Mononuclear cell (primary cell): ENCODE measurements around the gene OR10P1. TPM values are rescaled to one million over a fixed set of nuclear protein-coding genes. Genes with fewer than 3 reads are reported as not detected.

Experiments
- H3K27me3 ChIP-seq: 2 replicates; pipeline ENCODE4 v1.6.0; 2011; ENCODE audit warnings: low read length, control low read depth; ENCODE audit not compliant: insufficient read depth
- H3K4me1 ChIP-seq: 2 replicates; pipeline ENCODE4 v1.5.1; 2011; ENCODE audit warnings: mild to moderate bottlenecking, low read length, control low read depth; ENCODE audit not compliant: insufficient read depth
- H3K4me3 ChIP-seq: 2 replicates; pipeline ENCODE4 v1.5.1; 2011; ENCODE audit warnings: mild to moderate bottlenecking, low read length, moderate library complexity
- H3K9me3 ChIP-seq: 2 replicates; pipeline ENCODE4 v1.5.1; 2011; ENCODE audit warnings: low read depth, mild to moderate bottlenecking, control low read depth, low read length
- total RNA-seq: library from RNA; depleted of rRNA; stranded (reverse); fragments of >200 nt; gene quantifications from one replicate; pipeline ENCODE4 v1.2.3, GENCODE V29; 2012

OR10P1 gene
- total RNA-seq, 1 donor: not detected

DNA sequence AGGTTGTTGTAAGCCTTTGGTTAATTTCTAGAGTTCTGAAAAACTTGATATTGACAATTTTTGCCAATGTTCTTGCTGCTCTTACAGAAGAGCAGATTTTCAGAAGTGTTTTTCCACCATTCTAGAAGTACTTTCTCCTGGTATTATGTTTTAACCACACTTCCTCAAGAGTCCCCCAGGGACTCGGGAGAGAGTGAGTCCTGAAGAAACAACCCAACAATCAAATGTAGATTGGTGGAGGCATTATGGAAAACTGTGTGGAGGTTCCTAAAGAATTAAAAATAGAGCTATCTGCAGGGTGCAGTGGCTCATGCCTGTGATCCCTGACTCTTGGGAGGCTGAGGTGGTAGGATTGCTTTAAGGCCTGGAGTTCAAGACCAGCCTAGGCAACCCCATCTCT is 26.7 kb downstream of the OR10P1 start:
- Histone ChIP-seq H3K4me1 (peaks cover 5% of the 10 kb centered on the region), H3K9me3 (no peaks in the 10 kb centered on the region), H3K27me3 (no peaks in the 10 kb centered on the region), H3K4me3 (no peak overlapping the region)

- peaks cover 5% of the 10 kb centered on the region for H3K4me1 ChIP-seq
- H3K4me3 ChIP-seq: no peak overlapping the region
- H3K27me3 ChIP-seq: no peaks in the 10 kb centered on the region
- H3K9me3 ChIP-seq: no peaks in the 10 kb centered on the region
These were observed 28.1 kb downstream of the OR10P1 start for GRCh38 chr12:55664826-55665225.

DNA sequence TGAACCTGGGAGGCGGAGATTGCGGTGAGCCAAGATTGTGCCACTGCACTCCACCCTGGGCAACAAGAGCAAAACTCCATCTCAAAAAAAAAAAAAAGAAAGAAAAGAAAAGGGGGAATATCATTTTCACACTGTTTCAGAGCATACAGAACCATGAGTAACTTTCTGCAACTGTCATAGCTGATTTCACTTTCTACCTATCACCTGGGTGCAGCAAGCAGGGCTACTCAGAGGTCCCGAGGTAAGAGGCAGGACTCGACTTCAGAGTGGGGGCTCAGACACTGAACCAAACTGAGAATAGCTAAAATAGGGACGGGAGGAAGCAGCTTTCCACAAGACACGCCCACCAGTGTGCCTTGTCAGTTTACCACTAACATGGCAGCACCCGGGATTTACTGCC is 29.8 kb downstream of the OR10P1 start:
- Histone ChIP-seq H3K27me3 (no peaks in the 10 kb centered on the region), H3K4me3 (no peak overlapping the region), H3K4me1 (peaks cover 10% of the 10 kb centered on the region), H3K9me3 (no peaks in the 10 kb centered on the region)

DNA sequence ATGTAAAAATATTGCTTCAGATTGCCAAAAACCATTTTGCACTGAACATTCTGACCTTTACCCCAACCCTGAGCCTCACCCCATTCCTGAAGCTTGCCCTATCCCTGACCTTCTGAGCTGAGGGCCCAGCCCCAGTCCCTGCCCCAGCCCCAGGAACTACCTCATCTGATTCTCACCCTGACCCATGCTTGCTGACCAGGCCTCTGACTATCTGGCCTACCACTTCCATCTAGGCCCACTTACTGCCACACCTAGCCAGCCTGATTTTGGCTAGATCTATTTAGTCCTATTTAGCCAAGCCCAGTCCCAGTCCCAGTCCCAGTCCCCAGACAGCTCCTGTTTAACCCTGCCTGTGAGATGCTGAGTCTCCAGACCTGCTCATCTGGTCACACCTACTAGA is 33.6 kb downstream of the OR10P1 start:
- no peak overlapping the region for H3K4me3 ChIP-seq
- H3K4me1 ChIP-seq: peaks cover 41% of the 10 kb centered on the region
- H3K9me3 ChIP-seq: no peaks in the 10 kb centered on the region
- no peaks in the 10 kb centered on the region for H3K27me3 ChIP-seq

- H3K4me1 ChIP-seq: peaks cover 49% of the 10 kb centered on the region
- no peaks in the 10 kb centered on the region for H3K27me3 ChIP-seq
- H3K9me3 ChIP-seq: no peaks in the 10 kb centered on the region
- no peak overlapping the region for H3K4me3 ChIP-seq
These were observed 35.1 kb downstream of the OR10P1 start for GRCh38 chr12:55671746-55672145.

GRCh38 chr12:55673638-55674037 is 36.9 kb downstream of the OR10P1 start:
- no peaks in the 10 kb centered on the region for H3K9me3 ChIP-seq
- no peak overlapping the region for H3K4me3 ChIP-seq
- peaks cover 53% of the 10 kb centered on the region for H3K4me1 ChIP-seq
- no peaks in the 10 kb centered on the region for H3K27me3 ChIP-seq

DNA sequence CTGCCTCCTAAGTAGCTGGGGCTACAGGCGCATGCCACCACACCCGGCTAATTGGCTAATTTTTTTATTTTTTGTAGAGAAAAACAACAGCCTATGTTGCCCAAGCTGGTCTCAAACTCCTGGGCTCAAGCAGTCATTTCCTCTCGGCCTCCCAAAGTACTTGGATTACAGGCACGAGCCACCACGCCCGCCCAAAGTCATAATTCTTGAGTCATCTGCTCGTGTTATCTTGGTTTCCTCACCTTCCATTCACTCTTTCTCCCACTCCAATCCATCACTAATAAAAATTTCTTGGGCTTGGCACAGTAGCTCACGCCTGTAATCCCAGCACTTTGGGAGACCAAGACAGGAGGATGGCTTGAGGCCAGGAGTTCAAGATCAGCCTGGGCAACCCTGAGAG is 39.0 kb downstream of the OR10P1 start:
- H3K4me3 ChIP-seq: no peak overlapping the region
- H3K27me3 ChIP-seq: no peaks in the 10 kb centered on the region
- peaks cover 50% of the 10 kb centered on the region for H3K4me1 ChIP-seq
- H3K9me3 ChIP-seq: no peaks in the 10 kb centered on the region

DNA sequence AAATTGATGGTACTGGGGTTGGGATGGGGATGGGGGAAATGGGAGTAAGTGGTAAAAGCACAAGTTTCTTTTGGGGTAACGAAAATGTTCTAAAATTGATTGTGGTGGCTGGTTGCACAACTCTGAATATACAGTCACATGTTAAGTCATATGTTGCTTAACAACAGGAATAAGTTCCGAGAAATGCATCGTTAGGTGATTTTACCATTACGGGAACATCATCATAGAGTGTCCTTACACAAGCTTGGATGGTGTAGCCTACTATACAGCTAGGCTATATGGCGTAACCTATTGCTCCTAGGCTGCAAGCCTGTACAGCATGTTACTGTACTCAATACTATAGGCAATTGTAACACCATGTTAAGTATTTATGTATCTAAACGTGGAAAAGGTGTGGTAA is 40.0 kb downstream of the OR10P1 start:
- Histone ChIP-seq H3K9me3 (no peaks in the 10 kb centered on the region), H3K4me3 (no peak overlapping the region), H3K4me1 (peaks cover 61% of the 10 kb centered on the region), H3K27me3 (no peaks in the 10 kb centered on the region)

DNA sequence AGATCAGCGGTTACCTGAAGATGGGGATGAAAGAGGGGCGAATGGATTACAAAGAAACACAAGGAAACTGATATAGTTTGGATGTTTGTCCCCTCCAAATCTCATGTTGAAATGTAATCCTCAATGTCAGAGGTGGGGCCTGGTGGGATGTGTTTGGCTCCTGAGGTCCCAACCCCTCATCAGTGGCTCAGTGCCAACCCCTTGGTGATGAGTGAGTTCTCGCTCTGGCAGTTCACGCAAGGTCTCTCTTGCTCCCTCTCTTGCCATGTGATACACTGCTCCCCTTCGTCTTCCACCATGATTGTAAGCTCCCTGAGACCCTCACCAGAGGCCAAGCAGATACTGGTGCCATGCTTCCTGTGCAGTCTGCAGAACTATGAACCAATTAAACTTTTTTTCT is 43.0 kb downstream of the OR10P1 start:
- Histone ChIP-seq H3K4me3 (no peak overlapping the region), H3K27me3 (no peaks in the 10 kb centered on the region), H3K4me1 (peaks cover 47% of the 10 kb centered on the region), H3K9me3 (no peaks in the 10 kb centered on the region)

- Histone ChIP-seq H3K4me3 (peak overlapping the region; percentile 13), H3K4me1 (peaks cover 34% of the 10 kb centered on the region), H3K27me3 (no peaks in the 10 kb centered on the region), H3K9me3 (no peaks in the 10 kb centered on the region)
These were observed 44.7 kb downstream of the OR10P1 start for GRCh38 chr12:55681142-55682077.

DNA sequence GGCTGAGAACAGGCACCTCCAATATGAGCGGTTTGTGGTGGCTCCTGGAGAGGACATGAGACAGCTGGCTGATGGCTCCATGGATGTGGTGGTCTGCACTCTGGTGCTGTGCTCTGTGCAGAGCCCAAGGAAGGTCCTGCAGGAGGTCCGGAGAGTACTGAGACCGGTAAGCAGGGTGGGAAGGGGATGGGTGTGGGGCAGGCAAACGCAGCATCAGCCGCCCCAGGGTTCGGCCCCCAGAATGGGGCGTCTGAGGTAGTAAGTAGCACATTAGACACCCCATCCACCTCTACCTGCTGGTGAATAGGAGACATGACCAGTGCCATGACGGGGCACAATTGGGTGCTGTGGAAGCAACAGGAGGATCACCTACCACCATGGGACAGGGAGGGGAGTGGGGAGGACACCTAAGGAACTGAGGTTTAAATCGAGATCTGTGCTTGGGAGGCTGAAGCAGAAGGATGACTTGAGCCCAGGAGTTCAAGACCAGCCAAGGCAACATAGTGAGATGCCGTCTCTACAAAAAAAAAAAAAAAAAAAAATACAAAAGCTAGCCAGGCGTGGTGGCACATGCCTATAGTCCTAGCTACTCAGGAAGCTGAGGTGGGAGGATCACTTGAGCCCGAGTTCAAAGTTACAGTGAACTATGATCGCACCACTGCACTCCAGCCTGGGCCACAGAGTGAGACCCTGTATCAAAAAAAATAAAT is 45.5 kb downstream of the OR10P1 start:
- no peak overlapping the region for H3K4me3 ChIP-seq
- no peaks in the 10 kb centered on the region for H3K9me3 ChIP-seq
- no peaks in the 10 kb centered on the region for H3K27me3 ChIP-seq
- H3K4me1 ChIP-seq: peaks cover 29% of the 10 kb centered on the region

GRCh38 chr12:55683676-55684075 is 47.0 kb downstream of the OR10P1 start:
- no peaks in the 10 kb centered on the region for H3K27me3 ChIP-seq
- H3K4me3 ChIP-seq: no peak overlapping the region

GRCh38 chr12:55684761-55685370 is 48.2 kb downstream of the OR10P1 start:
- Histone ChIP-seq H3K9me3 (no peaks in the 10 kb centered on the region), H3K27me3 (no peaks in the 10 kb centered on the region), H3K4me1 (peaks cover 26% of the 10 kb centered on the region), H3K4me3 (no peak overlapping the region)

More at GRCh38 chr12:55683676-55684075, 47.0 kb downstream of the OR10P1 start:
- Histone ChIP-seq H3K9me3 (no peaks in the 10 kb centered on the region), H3K4me1 (peaks cover 26% of the 10 kb centered on the region)

- no peaks in the 10 kb centered on the region for H3K27me3 ChIP-seq
- H3K4me3 ChIP-seq: no peak overlapping the region
- no peaks in the 10 kb centered on the region for H3K9me3 ChIP-seq
- peaks cover 24% of the 10 kb centered on the region for H3K4me1 ChIP-seq
These were observed 49.0 kb downstream of the OR10P1 start for GRCh38 chr12:55685671-55686070.

DNA sequence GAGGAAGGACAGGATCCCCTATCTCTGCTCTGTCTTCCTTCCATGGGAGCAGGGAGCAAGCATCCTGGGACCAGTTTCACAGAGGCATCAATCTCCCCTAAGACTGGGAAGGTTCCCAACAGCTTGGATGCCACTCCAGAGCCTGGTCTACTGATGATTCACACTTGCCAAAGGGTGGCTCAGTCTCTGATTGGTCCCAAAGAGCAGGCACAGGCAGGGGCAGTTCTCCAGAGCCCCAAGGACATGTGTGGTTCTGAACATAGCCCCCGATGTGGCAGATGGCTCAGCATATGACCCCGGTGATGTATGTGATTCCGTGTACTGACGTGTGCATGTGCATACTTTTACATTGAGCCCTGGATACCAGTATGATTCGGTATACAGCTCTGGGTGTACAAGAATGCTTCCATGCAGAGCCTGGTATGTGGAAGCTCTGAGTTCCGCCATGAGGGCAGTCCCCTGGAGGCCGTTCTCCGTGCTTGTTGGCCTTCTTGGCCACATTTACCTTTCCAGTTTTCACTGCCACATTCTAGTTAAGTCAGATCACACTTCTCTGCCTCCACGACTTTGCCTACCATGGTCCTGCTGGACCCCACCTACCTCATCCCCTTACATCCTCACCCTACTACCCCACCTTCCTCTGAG is 49.8 kb downstream of the OR10P1 start:
- no peak overlapping the region for H3K4me3 ChIP-seq
- H3K9me3 ChIP-seq: no peaks in the 10 kb centered on the region
- H3K27me3 ChIP-seq: no peaks in the 10 kb centered on the region
- H3K4me1 ChIP-seq: peaks cover 16% of the 10 kb centered on the region
